ENCODE results near the gene PDE1C.
"Not testable (repeated sequence)": the region's sequence is repeated elsewhere in the genome, so short reads cannot be mapped to it uniquely, and the experiment has no call there.

The PDE1C gene

GRCh38 chr7:32070406-32071360 is at the start of gene PDE1C:
Gene PDE1C (minus strand): TSS chr7:32070407.
- no peak for DNase-seq

DNA sequence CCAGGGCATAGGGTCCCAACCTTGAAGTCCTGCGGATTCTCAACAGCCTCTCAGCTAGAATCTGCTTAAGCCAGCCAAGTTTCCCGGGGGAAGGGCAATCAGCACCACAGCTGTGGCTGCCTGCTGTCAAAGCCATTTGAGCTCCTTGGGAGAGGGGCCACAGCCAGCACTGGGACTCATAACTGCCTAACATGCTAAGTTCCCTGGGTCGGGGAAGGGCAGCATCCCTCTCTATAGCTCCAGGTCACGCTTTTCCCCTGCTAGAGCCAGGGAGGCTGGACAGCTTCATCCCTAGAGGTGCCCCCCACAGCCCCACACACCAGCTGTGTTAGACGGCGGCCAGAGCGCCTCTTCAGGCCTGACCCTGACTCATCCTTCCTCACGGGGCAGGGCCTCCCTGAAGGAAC is 49.6 kb upstream of the PDE1C start:
- DNase-seq = no peak

DNA sequence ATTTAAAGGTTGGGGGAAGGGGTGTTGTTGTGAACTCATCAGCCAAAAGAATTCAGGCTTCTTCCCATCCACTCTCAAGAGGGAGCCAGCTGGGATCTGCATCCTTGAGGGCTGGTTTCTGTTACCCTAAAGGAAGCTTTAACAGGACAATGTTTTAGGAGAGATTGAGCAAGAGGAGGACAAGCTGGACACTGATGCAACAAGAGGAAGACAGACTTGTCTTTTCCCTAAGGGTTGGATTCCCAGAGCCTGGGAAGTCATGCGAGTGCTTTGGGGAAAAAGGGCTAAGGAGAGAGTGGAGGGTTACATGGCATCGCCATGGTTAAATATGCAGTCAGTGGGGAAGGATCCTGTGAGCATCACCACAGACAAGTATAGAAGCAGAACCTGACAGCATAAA is 47.6 kb upstream of the PDE1C start:
- DNase-seq = no peak

GRCh38 chr7:32116436-32116835 is 46.2 kb upstream of the PDE1C start:
- no peak for DNase-seq

GRCh38 chr7:32115831-32116230 is 45.6 kb upstream of the PDE1C start:
- DNase-seq = peak; percentile 89

- DNase-seq = peak; percentile 74
Observed at GRCh38 chr7:32108651-32109050, 38.4 kb upstream of the PDE1C start.

- no peak for DNase-seq
Observed at GRCh38 chr7:32104766-32105165, 34.6 kb upstream of the PDE1C start.

DNA sequence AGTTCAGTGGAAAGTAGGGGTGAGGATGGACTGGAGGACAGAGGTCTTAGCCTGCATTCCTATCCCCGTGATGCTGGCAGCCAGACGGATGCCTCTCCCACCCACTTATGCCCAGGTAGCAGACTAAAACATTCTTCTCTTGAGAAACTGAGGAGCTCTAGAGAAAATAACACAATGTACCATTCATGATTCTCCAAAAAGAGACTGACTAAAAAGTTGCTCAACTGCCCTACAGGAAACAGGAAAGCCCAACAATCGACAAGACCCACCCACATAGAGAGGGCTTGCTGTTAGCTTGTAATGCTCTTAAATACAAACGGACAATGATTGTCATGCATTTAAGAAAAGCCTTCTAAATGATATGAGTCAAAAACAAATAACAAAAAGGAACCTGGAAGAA is 33.2 kb upstream of the PDE1C start:
- DNase-seq = no peak

GRCh38 chr7:32102432-32102873 is 32.2 kb upstream of the PDE1C start:
- DNase-seq = no peak

- no peak for DNase-seq
Observed at GRCh38 chr7:32100407-32100907, 30.2 kb upstream of the PDE1C start.

DNA sequence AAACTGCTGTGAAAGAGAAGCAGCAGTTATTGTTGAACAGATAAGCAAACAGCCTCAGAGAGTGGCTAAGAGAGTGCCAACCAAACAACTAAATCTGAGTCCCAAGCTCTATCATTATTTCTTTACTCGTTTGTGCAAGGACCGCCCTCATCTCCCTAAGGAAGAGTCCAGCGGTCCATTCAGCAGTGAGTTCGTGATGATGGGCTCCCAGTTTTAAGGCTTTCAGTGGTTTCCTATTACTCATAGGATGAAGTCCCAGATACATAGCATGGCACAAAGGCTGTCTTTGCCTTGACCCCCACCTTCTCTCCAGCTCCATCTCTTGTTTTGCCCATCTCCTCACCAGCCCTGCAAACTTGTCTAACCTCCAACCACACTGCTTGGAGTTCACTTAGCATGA is 24.3 kb upstream of the PDE1C start:
- DNase-seq = no peak

- DNase-seq = peak; percentile 100
Observed at GRCh38 chr7:32093415-32094408, 23.5 kb upstream of the PDE1C start.

GRCh38 chr7:32092346-32092745 is 22.1 kb upstream of the PDE1C start:
- DNase-seq = no peak

- DNase-seq = no peak
Observed at GRCh38 chr7:32091608-32092210, 21.5 kb upstream of the PDE1C start.

- DNase-seq = no peak
Observed at GRCh38 chr7:32089678-32090077, 19.5 kb upstream of the PDE1C start.

- DNase-seq = no peak
Observed at GRCh38 chr7:32089256-32089655, 19.0 kb upstream of the PDE1C start.

DNA sequence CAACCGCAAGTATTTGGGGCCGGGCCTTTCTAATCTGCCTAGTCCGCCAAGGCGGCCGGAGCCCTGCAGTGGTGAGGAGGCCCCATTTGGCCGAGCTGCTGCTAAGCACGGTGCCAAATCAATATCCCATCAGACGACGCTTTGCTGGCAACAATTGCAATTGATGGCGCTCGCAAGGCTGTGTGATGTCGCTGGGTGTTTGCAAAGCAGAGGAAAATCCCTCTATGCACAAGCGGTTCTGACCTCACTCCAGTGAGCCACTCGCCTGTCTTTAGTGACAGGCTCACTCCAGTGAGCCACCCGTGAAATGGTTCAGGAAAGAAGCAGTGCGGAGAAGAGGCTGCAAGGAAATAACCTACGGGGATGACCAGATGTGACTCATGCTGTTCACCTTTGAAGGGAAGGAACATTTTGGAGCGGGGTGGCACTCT is 18.3 kb upstream of the PDE1C start:
- DNase-seq = no peak

- DNase-seq = no peak
Observed at GRCh38 chr7:32079510-32079909, 9.3 kb upstream of the PDE1C start.

DNA sequence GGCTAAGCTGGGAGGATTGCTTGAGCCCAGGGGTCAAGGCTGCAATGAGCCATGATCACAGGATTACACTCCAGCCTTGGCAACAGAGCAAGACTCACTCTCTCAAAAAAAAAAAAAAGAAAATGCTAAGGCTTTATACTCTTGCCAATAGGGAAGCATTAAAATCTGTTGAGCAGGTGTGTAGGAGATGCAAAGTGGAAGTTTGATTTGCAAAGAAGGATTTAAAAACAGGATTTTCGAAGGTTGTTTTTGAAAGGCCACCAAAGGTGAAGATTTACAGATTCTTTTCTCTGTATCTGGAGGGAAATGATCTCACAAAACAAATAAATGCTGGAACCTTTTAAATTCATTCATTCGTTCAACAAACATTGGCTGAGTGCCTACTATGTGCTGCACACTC is 8.6 kb upstream of the PDE1C start:
- DNase-seq = no peak

DNA sequence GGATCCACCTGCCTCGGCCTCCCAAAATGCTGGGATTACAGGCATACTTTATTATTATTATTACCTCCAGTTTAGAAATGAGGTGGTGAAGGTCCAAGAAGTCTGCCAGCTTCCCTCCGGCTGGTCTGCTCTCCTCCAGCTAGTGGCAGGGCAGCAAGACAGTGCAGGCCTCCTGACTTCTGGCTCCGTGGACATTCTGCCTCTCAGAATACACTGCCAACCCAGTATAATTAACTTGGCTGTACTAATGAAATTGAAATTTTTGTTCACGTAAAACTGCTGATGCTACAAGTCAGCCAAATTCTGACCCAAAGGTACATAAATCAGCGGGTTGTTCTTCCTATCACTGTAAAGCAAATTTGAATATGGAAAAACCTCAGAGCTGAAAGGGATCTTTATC is 7.6 kb upstream of the PDE1C start:
- no peak for DNase-seq

DNA sequence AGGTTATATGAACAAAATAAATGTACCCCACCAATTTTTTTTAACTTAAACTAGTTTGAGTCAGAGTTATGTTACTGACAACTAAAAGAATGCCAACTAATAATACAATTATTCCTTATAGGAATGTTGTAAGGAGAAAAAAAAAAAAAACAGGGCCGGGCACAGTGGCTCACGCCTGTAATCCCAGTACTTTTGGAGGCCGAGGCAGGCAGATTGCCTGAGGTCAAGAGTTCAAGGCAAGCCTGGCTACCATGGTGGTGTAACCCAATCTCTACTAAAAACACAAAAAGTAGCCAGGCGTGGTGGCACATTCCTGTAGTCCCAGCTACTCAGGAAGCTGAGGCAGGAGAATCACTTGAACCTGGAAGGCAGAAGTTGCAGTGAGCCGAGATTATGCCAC is 6.6 kb upstream of the PDE1C start:
- not testable (repeated sequence) for DNase-seq

DNA sequence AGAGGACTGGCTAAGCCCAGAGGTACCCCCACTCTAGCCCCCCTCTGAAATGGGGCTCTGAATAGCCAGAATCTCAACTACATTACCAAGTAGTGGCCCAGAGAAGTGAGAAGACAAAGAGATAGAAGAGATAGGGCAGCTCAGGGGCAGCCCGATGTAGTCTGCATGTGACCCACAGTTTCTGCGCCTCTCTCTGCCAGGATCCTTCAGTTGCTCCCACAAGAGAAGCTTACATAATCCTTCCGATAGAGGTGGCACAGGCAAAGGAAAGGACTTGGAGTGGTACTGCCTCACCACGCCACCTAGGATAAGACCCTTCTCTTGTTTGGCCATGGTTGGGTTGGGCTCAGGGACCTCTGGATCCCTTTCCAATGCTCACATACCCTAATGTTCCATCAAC is 5.4 kb upstream of the PDE1C start:
- DNase-seq = no peak

Measured in NCI-H226 (cell line).